ENCODE results near the gene PLP2.
"Not testable (repeated sequence)": the region's sequence is repeated elsewhere in the genome, so short reads cannot be mapped to it uniquely, and the experiment has no call there.

The PLP2 gene

DNA sequence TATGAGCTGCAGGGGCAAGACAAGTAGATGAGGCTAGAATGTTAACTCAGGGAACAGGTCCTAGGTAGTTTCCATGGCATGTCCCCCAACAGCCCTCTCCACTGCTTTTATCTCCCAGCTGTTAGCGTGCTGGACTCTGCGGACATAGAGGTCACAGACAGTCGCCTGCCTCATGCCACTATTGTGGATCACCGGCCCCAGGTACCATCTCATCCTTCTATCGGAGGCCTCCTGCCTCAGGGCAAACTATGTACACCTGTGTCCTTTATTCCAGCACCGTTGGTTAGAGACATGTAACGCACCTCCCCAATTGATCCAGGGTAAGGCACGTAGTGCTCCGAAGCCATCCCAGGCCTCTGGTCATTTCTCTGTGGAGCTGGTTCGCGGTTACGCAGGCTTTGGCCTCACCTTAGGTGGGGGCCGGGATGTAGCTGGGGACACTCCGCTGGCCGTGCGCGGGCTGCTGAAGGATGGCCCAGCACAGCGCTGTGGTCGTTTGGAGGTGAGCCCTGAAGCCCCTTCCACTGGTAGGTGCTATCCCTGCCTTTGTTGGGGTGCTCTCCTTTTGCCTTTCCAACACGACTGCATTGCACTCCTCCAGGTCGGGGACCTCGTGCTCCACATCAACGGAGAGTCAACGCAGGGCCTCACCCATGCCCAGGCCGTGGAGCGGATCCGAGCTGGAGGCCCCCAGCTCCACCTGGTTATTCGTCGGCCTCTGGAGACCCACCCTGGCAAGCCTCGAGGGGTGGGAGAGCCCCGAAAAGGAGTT, 6.9 kb upstream of the PLP2 start:
- no peak for FAIRE-seq

- FAIRE-seq = no peak
Observed at GRCh38 chrX:49165901-49166881, 5.5 kb upstream of the PLP2 start.

GRCh38 chrX:49166914-49167739, 4.6 kb upstream of the PLP2 start:
- no peak for FAIRE-seq

GRCh38 chrX:49167740-49168108, 4.0 kb upstream of the PLP2 start:
- no peak for FAIRE-seq

GRCh38 chrX:49172280-49172780, 632 bp downstream of the PLP2 start:
- no peak for FAIRE-seq

- not testable (repeated sequence) for FAIRE-seq
Observed at GRCh38 chrX:49173544-49173943, 1.8 kb downstream of the PLP2 start.

DNA sequence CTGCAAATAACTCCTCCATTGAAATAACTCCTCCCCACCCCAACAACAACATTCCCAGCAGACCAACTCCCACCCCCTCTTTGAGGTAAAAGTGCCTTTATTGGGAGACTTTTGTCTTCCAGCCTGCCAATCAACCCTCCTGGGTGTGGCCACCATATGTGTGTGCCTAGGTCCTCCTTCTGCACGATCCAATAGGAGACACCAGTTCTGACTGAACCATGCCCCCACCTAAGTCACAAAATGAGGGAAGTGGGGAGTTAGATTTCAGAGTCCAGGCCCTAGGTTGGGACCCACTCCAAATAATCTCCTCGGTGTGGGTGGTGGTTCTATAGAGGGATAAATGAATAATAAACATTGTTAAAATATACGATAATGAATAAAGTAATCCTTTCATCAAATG, 3.0 kb downstream of the PLP2 start:
- FAIRE-seq = no peak

- FAIRE-seq = no peak
Observed at GRCh38 chrX:49175435-49176274, 4.0 kb downstream of the PLP2 start.

GRCh38 chrX:49176421-49177326, 5.0 kb downstream of the PLP2 start:
- no peak for FAIRE-seq

DNA sequence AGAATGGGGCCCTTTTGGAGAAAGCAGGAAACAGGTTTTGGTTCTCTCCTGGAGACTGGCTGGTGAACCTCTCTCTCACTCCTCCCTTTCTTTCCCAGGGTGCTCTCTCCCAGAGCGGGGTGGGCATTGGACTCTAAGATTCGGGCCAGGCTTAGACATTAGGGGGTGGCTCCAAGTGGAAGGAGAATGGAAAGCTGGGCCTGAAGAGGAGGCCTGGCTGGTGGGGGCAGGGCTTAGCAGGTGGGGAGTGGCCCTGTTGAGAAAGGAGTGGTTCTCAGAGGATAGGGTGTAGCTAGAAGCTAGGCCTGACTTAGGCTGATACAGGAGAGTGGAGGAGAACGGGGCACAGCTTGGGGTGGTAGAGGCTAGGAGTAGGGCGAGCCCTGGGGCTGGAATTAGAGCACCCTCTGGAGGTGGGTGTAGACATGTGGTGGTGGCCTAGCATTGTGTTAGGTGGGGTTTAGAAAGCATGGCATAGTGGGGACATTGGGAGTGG, 5.7 kb downstream of the PLP2 start:
- no peak for FAIRE-seq

DNA sequence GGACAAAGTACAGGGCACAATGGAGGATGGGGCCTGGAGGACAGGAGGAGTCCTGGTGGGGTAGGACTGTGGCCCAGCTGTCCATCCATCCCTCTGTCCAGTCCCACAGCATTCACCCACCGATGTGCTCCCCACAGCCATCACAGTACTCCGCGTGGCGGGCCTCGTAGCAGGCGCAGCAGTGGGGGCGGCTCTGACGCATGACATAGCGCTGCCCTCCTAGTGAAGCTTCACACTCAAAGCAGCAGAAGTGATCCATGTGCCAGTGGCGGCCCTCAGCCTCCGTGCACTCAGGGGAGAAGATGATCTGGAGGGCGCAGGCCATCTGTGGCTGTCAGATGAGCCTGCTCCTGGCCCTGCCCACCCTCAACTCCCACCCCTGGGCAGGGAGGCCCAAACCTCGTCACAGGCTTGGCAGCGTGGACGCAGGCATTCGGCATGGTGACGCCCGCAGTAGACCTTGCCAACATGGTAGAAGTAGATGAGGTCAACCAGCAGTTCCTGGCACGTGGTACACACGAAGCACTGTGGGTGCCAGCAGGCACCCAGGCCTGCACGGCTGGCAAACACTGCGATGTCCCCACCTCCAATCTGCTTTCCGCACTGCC, 6.3 kb downstream of the PLP2 start:
- FAIRE-seq = no peak

DNA sequence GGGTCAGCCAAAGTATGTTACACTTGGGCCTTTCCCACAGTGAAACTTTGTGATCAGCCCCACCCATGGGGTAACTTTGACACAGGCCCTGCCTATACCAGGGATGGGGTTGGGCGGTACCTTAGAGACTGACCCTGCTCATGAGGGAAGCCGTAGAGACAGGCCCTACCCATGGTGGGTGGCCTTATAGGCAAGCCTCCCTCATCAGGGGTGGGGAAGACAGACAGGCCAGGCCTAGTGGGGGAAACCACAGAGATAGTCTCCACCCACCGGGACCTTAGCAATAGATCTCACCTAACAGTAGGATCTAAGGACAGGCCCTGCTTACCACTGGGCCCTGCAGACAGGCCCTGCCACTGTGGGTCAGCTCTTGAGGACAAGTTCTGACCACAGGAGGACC, 6.8 kb downstream of the PLP2 start:
- no peak for FAIRE-seq

GRCh38 chrX:49179358-49179757, 7.7 kb downstream of the PLP2 start:
- no peak for FAIRE-seq

GRCh38 chrX:49183701-49184281, 12.1 kb downstream of the PLP2 start:
- no peak for FAIRE-seq

DNA sequence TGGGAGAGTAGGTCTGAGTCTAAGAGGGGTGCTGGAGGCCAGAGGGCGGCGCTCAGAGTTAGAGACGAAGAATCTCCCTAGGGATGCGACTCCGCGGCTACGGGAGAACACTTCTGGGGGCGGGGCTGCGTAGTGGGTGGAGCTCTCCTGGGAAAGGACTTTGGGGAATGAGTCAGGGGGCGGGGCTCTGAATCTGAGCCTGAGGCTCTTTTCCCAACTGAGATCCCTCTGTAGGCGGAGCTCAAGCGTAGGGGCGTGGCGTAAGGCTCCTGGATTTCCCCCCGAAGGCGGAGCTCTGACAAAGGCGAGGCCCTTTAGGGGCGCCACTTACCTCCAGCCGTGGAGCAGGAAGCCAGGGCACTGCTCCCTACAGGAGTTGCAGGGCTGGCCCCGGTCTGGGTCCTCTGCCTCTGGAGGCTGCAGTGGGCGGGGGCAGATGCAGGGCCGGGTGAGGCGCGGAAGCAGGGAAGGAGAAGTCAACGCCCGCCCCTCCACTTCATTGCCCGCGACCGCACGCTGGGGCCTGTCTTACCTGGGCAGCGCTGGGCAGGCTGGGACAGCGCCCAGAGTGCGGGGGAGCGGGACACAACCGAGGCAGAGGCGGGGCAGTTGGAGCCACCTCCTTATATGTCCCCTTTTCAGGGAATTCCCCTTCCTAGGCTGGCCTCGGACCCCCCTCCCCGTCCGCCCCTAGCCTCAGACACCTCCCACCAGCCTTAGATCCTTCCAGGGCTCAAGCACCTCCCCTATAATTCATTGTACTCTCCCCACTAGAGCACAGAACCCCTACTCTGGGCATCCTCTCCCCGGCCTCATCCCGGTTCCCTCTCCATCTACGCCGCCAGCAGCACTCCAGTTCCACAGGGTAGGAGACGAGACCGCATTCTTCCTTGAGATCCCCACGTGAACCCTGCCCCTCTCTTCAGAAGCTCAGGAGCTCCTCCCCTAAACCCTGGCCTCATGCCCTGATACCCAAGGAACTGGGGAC, 12.9 kb downstream of the PLP2 start:
- FAIRE-seq = no peak

DNA sequence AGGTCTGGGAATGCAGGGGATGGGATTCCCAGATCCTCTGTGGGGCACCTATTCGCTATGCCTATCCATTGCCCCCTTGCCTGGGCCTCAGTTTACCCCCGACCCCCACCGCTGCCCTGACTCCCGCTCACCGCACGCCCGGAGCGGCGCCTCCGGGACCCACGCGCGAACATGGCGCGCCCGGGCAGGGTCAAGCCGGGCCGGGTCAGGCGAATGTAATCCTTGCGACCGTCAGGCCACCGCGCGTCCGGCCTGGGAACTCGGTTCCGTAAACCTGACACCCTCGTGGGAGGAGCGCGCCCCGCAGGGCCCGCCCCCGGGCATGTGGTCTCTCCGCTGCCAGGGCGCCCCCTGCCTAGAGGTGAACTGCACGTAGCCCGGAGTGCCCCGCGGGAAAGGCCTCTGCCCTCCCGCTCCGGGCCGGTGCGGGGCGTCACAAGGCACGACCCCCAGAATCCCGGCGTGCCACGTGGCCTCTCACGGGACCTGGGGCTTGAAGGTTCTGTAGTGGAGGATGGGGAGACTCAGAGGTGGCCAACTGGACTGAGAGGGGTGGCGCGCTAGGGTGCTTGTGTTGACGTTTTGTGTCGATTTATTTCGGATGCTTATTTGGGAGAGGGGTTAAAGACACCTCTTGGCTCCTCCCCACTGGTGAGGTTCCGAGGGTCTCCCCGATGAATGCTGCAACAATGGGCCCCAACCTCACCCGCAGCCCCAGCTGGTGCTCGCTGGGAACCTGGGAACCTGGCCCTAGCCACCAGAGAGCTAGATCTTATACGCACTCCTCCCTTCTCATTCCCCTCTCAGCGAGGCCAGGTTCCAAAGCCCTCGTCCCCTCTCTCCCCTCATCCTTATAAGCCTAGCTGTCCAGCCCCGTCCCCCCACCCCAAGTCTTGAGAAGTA, 14.7 kb downstream of the PLP2 start, which contains the start of gene PRICKLE3:
PRICKLE3 (minus strand) TSS at position 249 of the 903 bp plus-strand sequence; CDS start at position 173, 76 bp downstream.
- FAIRE-seq = no peak

GRCh38 chrX:49187028-49187394, 15.3 kb downstream of the PLP2 start:
- FAIRE-seq = no peak
